Gastrocnemius medialis (tissue), 4 donors: ENCODE data around the gene IMPDH1.

ENCODE experiments used
- POLR2A ChIP-seq, 2 donors: fragments of 450-650 bp; IDR thresholded peaks; one replicate each; pipeline ENCODE4 v1.6.1; 2017; ENCODE audit warnings: antibody characterized with exemption in 2 of 2, mild to moderate bottlenecking in 2 of 2, moderate library complexity in 2 of 2
- TF ChIP-seq, protein P1 (sequence below), 5 experiments: fragments of 450-650 bp in 3 of 5; fragments of 200-600 bp in 2 of 5; sonication (generic) in 2 of 5; IDR thresholded peaks in 4 of 5; conservative IDR thresholded peaks in 1 of 5; 1 replicate in 4 of 5; 2 replicates in 1 of 5; pipeline ENCODE4 v1.5.1; 2016 to 2019; ENCODE audit warnings: antibody characterized with exemption in 5 of 5, mild to moderate bottlenecking in 3 of 5, moderate library complexity in 3 of 5

DNA sequence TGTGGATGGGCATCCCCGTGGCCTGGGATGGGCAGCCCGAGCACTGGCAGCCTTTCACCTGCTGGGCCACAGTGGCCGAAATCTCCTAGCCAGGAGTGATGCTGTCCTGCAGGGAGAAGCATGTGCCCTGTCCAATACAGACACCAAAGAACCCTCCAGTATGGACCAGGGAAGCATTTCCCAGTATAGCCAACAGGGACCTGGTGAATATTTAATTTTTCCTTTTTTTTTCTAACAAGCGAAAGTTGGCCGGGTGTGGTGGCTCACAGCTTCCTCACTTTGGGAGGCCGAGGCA, 11.0 kb downstream of the IMPDH1 start:
- TF ChIP-seq, protein P1, sequence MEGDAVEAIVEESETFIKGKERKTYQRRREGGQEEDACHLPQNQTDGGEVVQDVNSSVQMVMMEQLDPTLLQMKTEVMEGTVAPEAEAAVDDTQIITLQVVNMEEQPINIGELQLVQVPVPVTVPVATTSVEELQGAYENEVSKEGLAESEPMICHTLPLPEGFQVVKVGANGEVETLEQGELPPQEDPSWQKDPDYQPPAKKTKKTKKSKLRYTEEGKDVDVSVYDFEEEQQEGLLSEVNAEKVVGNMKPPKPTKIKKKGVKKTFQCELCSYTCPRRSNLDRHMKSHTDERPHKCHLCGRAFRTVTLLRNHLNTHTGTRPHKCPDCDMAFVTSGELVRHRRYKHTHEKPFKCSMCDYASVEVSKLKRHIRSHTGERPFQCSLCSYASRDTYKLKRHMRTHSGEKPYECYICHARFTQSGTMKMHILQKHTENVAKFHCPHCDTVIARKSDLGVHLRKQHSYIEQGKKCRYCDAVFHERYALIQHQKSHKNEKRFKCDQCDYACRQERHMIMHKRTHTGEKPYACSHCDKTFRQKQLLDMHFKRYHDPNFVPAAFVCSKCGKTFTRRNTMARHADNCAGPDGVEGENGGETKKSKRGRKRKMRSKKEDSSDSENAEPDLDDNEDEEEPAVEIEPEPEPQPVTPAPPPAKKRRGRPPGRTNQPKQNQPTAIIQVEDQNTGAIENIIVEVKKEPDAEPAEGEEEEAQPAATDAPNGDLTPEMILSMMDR (IDR thresholded peaks at IDR 0.05 in 4 of 5, conservative IDR thresholded peaks at IDR 0.05 in 1 of 5): peak in 3 of 5 experiments; percentile 5 to 29 (median 6)
- TF ChIP-seq POLR2A (IDR thresholded peaks at IDR 0.05): no peak
